Mesothelial cell of epicardium (in vitro differentiated cells): ENCODE results near the gene NEU4. TPM values are rescaled to one million over a fixed set of nuclear protein-coding genes. Genes with fewer than 3 reads are reported as not detected.

Source experiments
- DNase-seq, 2 experiments: peaks; one replicate each; pipeline ENCODE4 v3.0.0; 2021; ENCODE audit warnings: low spot score in 2 of 2; ENCODE audit not compliant: unreplicated experiment in 2 of 2
- H3K27ac Mint-ChIP-seq: 2 replicates; pipeline ENCODE4 v1.8.0; 2021; ENCODE audit warnings: mixed read lengths
- H3K27me3 Mint-ChIP-seq: 2 replicates; pipeline ENCODE4 v1.8.0; 2021; ENCODE audit warnings: low read depth, mixed read lengths
- H3K36me3 Mint-ChIP-seq: 2 replicates; pipeline ENCODE4 v1.8.0; 2021; ENCODE audit warnings: mixed read lengths
- H3K4me1 Mint-ChIP-seq: 2 replicates; pipeline ENCODE4 v1.8.0; 2021; ENCODE audit warnings: mixed read lengths
- H3K4me3 Mint-ChIP-seq: 2 replicates; pipeline ENCODE4 v1.8.0; 2021; ENCODE audit warnings: mild to moderate bottlenecking, moderate library complexity, mixed read lengths
- H3K9me3 Mint-ChIP-seq: 2 replicates; pipeline ENCODE4 v1.8.0; 2021; ENCODE audit warnings: mixed read lengths
- total RNA-seq: library from RNA; stranded (reverse); gene quantifications from 3 replicates; pipeline ENCODE4 v1.2.1, GENCODE V29; 2021
- TF ChIP-seq, protein P1 (sequence below): fragments of 200-600 bp; sonication (generic); IDR thresholded peaks from one replicate; pipeline ENCODE4 v1.5.0; 2021; ENCODE audit warnings: antibody characterized with exemption; ENCODE audit not compliant: unreplicated experiment

The NEU4 gene
- total RNA-seq, 1 donor from 2014 or later: 0.87 TPM

DNA sequence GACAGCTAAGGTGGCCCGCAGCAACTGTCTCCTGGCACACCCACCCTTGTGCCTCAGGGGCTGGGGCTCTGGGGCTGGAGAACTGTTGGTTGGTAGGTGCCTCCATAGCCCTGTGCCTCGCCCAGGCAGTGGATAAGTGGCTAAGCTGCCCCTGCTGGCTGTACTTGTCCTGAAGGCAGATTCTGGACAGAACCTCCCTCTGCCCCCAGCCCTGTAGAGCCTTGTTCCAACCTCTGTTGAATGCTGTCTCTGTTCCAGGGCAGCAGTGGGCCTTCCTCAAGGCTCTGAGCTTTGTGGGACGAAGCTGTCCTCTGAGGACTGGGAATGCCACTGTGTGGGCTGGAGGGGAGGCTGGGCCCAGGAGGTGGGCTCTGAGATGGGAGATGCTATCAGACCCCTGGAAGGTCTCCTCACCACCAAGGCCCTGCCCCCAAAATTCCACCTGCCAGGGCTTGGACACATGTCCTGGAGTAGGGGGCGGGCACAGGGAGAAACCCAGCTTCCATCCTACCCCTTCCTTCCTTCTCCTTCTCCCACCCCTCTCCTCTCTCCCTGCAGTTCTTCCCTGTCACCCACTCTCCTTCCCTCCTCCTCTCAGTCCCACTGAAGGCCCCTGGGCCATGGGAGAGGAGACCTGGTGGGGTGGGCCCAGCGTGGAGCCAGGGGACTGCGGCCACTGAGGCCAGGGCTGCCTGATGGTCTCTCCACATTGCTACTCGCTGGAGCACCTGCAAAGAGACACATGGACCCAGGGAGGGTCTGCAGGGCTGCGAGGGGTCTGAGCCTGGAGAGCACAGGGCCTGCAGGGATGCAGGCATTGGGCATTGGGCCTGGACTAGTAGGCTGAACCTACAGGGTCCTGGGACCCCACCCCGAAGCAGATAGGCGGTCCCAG is 51.4 kb downstream of the NEU4 start:
- Mint-ChIP-seq H3K4me3 (no peak overlapping the region), H3K27ac (no peak overlapping the region), H3K9me3 (peaks cover 5% of the 10 kb centered on the region), H3K36me3 (no peaks in the 10 kb centered on the region), H3K4me1 (peaks cover 8% of the 10 kb centered on the region), H3K27me3 (peaks cover 17% of the 10 kb centered on the region)
- DNase-seq: peak in 1 of 2 experiments; percentile 16
- TF ChIP-seq, protein P1, sequence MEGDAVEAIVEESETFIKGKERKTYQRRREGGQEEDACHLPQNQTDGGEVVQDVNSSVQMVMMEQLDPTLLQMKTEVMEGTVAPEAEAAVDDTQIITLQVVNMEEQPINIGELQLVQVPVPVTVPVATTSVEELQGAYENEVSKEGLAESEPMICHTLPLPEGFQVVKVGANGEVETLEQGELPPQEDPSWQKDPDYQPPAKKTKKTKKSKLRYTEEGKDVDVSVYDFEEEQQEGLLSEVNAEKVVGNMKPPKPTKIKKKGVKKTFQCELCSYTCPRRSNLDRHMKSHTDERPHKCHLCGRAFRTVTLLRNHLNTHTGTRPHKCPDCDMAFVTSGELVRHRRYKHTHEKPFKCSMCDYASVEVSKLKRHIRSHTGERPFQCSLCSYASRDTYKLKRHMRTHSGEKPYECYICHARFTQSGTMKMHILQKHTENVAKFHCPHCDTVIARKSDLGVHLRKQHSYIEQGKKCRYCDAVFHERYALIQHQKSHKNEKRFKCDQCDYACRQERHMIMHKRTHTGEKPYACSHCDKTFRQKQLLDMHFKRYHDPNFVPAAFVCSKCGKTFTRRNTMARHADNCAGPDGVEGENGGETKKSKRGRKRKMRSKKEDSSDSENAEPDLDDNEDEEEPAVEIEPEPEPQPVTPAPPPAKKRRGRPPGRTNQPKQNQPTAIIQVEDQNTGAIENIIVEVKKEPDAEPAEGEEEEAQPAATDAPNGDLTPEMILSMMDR: no peak

DNA sequence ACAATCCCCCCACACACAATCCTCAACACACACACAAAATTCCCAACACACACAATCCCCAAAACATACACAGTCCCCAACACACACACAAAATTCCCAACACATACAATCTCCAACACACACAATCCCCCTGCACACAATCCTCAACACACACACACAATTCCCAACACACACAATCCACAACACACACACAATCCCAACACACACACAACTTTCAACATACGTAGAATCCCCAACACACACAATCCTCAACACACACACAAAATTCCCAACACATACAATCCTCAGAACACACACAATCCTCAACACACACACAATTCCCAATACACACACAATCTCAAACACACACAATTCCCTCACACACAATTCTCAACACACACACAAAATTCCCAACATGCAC is 52.3 kb downstream of the NEU4 start:
- Mint-ChIP-seq H3K36me3 (no peaks in the 10 kb centered on the region), H3K4me1 (peaks cover 8% of the 10 kb centered on the region), H3K9me3 (peaks cover 5% of the 10 kb centered on the region), H3K27ac (no peak overlapping the region), H3K27me3 (peaks cover 22% of the 10 kb centered on the region), H3K4me3 (no peak overlapping the region)
- no peak for DNase-seq
- TF ChIP-seq, protein P1: no peak

DNA sequence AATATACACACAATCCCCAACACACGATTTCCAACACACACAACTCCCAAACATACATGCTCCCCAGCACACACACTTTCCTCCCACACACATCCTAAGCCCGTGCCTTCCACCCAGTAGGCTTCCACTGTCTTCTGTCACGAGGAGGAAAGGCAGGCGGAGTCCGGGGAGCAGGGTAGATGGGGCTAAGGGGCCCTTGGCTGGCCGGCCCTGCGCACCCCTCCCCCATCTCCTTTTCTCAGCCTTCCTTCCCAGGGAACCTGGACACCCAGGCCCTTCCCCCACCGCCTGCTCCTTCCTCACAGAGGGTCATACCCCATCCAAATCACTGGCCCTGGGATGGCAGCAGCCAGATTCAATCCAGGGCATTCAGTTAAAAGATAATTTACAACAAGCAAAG is 53.1 kb downstream of the NEU4 start:
- no peaks in the 10 kb centered on the region for H3K36me3 Mint-ChIP-seq
- peaks cover 8% of the 10 kb centered on the region for H3K4me1 Mint-ChIP-seq
- peaks cover 5% of the 10 kb centered on the region for H3K9me3 Mint-ChIP-seq
- H3K27ac Mint-ChIP-seq: no peak overlapping the region
- TF ChIP-seq, protein P1: no peak
- peaks cover 24% of the 10 kb centered on the region for H3K27me3 Mint-ChIP-seq
- DNase-seq: peak in 1 of 2 experiments; percentile 14
- no peak overlapping the region for H3K4me3 Mint-ChIP-seq

DNA sequence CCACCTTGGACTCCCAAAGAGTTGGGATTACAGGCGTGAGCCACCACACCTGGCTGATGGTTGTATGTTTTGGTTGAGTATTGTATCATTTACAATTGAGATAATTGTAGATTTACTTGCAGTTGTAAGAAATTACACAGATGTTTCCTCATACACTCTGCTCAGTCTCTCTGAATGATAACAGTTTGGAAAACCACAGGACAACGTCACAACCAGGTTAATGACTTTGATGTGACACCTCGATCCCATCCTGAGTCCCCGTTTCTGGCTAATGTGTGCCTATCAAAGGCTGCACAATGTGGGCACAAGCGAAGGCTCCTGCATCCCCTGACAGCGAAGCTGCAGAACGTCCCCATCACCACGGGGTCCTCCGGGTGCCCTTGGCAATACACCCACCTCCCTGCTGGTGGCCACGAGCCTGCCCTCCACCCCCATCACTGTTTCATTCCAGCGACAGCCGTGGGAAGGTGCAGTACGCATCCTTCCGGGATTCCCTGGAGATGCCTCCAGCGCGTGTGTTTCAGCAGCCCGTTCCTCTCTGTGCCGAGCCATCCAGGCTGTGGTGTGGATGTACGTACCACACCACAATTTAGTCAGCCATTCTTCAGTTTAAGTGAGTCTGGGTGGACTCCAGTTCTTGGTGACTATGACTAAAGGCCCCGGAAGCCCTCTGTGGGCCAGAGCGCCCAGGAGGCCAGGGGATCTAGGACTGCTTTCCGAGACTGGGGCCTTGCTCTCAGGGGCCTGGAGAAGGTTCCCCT is 54.0 kb downstream of the NEU4 start:
- no peak for DNase-seq
- Mint-ChIP-seq H3K27ac (no peak overlapping the region), H3K9me3 (peaks cover 5% of the 10 kb centered on the region), H3K36me3 (no peaks in the 10 kb centered on the region), H3K4me3 (no peak overlapping the region), H3K27me3 (peaks cover 29% of the 10 kb centered on the region), H3K4me1 (peaks cover 8% of the 10 kb centered on the region)
- TF ChIP-seq, protein P1: no peak

DNA sequence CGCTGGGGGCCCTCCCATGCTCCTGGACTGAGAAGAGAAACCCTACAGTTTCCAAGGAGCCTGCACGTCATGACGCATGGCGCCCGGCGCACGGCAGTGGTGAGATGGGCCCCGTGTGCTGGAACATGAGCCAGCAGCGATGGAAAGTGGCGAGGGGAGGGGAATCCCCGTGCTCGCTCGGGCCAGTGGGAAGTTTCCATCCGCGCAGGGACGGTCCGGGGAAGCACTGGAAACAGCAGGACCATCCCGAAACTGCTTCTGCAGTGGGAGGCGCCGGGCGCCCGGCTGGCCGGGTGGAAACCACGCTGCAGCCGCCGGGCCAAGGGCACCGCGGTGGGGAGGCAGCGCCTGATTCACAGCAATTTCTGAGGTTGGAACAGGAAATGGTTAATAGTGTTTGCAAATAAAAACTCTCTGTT is 54.6 kb downstream of the NEU4 start:
- TF ChIP-seq, protein P1: no peak
- Mint-ChIP-seq H3K4me1 (peaks cover 8% of the 10 kb centered on the region), H3K27ac (no peak overlapping the region), H3K9me3 (peaks cover 5% of the 10 kb centered on the region), H3K27me3 (peaks cover 35% of the 10 kb centered on the region), H3K4me3 (no peak overlapping the region), H3K36me3 (no peaks in the 10 kb centered on the region)
- no peak for DNase-seq
